Mucosa of stomach (tissue), 1 donor: Measurements from ENCODE around the gene IL17RD.
A peak's percentile ranks its signal among the peaks of the same experiment; 100 is the strongest.

Experiments used
- H3K27me3 ChIP-seq: one replicate; pipeline ENCODE4 v1.7.0; 2013; ENCODE audit warnings: mild to moderate bottlenecking, low read length; ENCODE audit not compliant: control insufficient read depth, insufficient read depth
- H3K36me3 ChIP-seq: one replicate; pipeline ENCODE4 v1.7.0; 2013; ENCODE audit warnings: low read length; ENCODE audit not compliant: control insufficient read depth, insufficient read depth
- H3K4me1 ChIP-seq: one replicate; pipeline ENCODE4 v1.7.0; 2013; ENCODE audit warnings: mild to moderate bottlenecking, low read length; ENCODE audit not compliant: control insufficient read depth, insufficient read depth
- H3K4me3 ChIP-seq: one replicate; pipeline ENCODE4 v1.7.0; 2013; ENCODE audit warnings: low read length
- H3K9ac ChIP-seq: one replicate; pipeline ENCODE4 v1.7.0; 2013; ENCODE audit warnings: mild to moderate bottlenecking, low read length, moderate library complexity
- H3K9me3 ChIP-seq: one replicate; pipeline ENCODE4 v1.7.0; 2013; ENCODE audit warnings: mild to moderate bottlenecking, low read length, moderate library complexity; ENCODE audit not compliant: control insufficient read depth
- donor health status: Pancreatic carcinoma.

IL17RD gene

GRCh38 chr3:57065588-57065987 is 99.6 kb downstream of the IL17RD start:
- no peaks in the 10 kb centered on the region for H3K36me3 ChIP-seq
- no peaks in the 10 kb centered on the region for H3K9me3 ChIP-seq
- no peak overlapping the region for H3K9ac ChIP-seq
- H3K4me3 ChIP-seq, result no peak overlapping the region
- H3K27me3 ChIP-seq, result no peaks in the 10 kb centered on the region
- H3K4me1 ChIP-seq, result peaks cover 25% of the 10 kb centered on the region

- Histone ChIP-seq H3K4me3 (no peak overlapping the region), H3K4me1 (peaks cover 28% of the 10 kb centered on the region), H3K27me3 (no peaks in the 10 kb centered on the region), H3K9me3 (no peaks in the 10 kb centered on the region), H3K9ac (no peak overlapping the region), H3K36me3 (no peaks in the 10 kb centered on the region)
These were observed 100.6 kb downstream of the IL17RD start for GRCh38 chr3:57064572-57064971.

DNA sequence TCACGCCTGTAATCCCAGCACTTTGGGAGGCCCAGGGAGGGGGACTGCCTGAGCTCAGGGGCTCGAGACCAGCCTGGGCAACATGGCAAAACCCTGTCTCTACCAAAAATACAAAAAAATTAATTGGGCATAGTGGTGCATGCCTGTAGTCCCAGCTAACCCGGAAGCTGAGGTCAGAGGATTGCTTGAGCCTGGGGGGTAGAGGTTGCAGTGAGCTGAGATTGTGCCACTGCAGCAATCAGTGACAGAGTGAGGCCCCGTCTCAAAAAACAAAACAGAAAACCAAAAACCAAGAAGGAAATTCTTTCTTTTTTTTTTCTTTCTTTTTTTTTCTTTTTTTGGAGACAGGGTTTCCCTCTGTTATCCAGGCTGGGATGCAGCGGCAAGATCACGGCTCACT is 101.2 kb downstream of the IL17RD start:
- H3K4me1 ChIP-seq, result peaks cover 27% of the 10 kb centered on the region
- H3K27me3 ChIP-seq, result no peaks in the 10 kb centered on the region
- H3K36me3 ChIP-seq, result no peaks in the 10 kb centered on the region
- H3K9me3 ChIP-seq, result no peaks in the 10 kb centered on the region
- H3K4me3 ChIP-seq, result no peak overlapping the region
- no peak overlapping the region for H3K9ac ChIP-seq

DNA sequence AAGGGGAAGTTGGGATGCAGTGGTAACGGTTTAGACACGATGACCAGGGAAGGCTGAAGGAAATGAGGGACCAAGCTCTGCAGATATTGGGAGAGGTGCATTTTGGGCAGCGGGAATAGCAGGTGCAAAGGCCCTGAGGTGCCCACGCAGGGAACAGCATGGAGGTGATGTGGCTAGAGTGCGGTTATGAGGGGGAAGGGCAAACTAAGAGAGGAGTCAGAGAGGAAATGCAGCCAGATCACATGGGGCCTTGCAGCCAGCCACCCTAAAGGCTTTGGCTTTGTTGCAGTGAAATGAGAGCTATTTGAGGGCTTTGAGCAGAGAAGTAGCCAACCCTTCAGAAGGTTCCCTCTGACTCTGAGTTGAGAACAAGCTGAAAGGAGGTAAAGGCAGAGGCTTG is 102.1 kb downstream of the IL17RD start:
- no peak overlapping the region for H3K4me3 ChIP-seq
- H3K9ac ChIP-seq, result no peak overlapping the region
- peaks cover 19% of the 10 kb centered on the region for H3K4me1 ChIP-seq
- H3K36me3 ChIP-seq, result no peaks in the 10 kb centered on the region
- H3K27me3 ChIP-seq, result no peaks in the 10 kb centered on the region
- no peaks in the 10 kb centered on the region for H3K9me3 ChIP-seq

GRCh38 chr3:57062101-57062631 is 103.0 kb downstream of the IL17RD start:
- Histone ChIP-seq H3K4me1 (peaks cover 24% of the 10 kb centered on the region), H3K27me3 (no peaks in the 10 kb centered on the region), H3K9me3 (no peaks in the 10 kb centered on the region), H3K36me3 (no peaks in the 10 kb centered on the region), H3K4me3 (no peak overlapping the region), H3K9ac (no peak overlapping the region)

- Histone ChIP-seq H3K27me3 (no peaks in the 10 kb centered on the region), H3K9ac (no peak overlapping the region), H3K9me3 (no peaks in the 10 kb centered on the region), H3K36me3 (no peaks in the 10 kb centered on the region), H3K4me3 (no peak overlapping the region), H3K4me1 (peaks cover 27% of the 10 kb centered on the region)
These were observed 103.6 kb downstream of the IL17RD start for GRCh38 chr3:57061556-57061955.

DNA sequence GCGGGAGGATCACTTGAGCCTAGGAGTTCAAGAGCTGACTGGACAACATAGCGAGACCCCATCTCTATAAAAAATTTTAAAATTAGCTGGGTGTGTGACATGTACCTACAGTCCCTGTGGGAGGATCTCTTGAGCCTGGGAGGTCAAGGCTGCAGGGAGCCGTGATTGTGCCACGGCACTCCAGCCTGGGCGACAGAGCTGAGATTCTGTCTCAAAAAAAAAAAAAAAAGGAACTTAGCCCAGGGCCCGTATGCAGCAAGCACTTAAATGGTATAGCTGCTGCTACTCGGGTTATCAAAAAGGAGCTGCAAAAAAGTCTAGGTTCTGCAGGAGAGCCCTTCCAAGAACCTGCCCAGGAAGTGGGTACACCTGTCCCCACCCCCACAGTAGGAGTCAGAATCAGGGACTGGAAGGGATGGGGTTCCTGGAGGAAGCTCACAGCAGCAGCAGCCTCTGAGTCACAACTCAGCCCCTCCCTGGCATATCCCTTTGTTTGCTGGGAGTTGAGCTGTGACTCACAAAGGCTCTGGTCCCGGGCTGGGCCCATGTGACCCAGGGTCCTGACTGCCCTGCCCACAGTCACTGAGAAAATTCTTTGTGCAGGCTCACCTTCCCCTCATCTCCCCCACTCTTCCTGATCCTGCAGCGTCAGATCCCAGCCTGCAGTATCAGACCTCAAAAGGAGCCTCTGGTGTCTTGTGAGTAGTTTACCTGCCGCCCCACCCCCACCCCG is 104.9 kb downstream of the IL17RD start, which contains the start of gene SPATA12:
Gene SPATA12 (plus strand): TSS at position 576 of the 733 bp plus-strand sequence. CDS start 13,031 bp downstream, outside the sequence.
- no peaks in the 10 kb centered on the region for H3K9me3 ChIP-seq
- no peak within 1 kb of the TSS for H3K4me3 ChIP-seq
- H3K36me3 ChIP-seq, result no peaks in the 10 kb centered on the region
- H3K9ac ChIP-seq, result peak within 1 kb of the TSS; percentile 50
- no peaks in the 10 kb centered on the region for H3K27me3 ChIP-seq
- H3K4me1 ChIP-seq, result peaks cover 31% of the 10 kb centered on the region

DNA sequence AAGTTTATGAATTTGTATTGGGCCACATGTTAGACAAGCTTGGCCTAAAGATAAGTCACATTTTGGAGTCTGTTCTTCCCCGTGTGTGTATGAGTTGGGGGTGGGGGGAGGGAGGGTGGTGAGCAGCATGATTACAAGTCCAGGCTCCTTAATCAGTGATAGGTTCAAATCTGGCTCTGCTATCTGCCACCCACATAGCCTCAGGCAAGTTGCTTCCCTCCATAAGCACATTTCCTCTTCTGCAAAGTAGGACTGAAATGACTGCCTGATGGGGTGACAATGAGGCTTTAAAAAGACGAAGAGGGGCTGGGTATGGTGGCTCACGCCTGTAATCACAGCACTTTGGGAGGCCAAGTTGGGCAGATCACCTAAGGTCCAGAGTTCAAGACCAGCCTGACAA is 105.7 kb downstream of the IL17RD start:
- peaks cover 31% of the 10 kb centered on the region for H3K4me1 ChIP-seq
- H3K9ac ChIP-seq, result no peak overlapping the region
- H3K27me3 ChIP-seq, result no peaks in the 10 kb centered on the region
- H3K36me3 ChIP-seq, result no peaks in the 10 kb centered on the region
- H3K9me3 ChIP-seq, result no peaks in the 10 kb centered on the region
- no peak overlapping the region for H3K4me3 ChIP-seq

GRCh38 chr3:57057351-57057750 is 107.8 kb downstream of the IL17RD start:
- no peak overlapping the region for H3K4me3 ChIP-seq

GRCh38 chr3:57053122-57053521 is 112.0 kb downstream of the IL17RD start:
- peaks cover 16% of the 10 kb centered on the region for H3K4me1 ChIP-seq
- no peaks in the 10 kb centered on the region for H3K27me3 ChIP-seq
- H3K4me3 ChIP-seq, result no peak overlapping the region
- H3K9ac ChIP-seq, result no peak overlapping the region
- H3K36me3 ChIP-seq, result no peaks in the 10 kb centered on the region
- no peaks in the 10 kb centered on the region for H3K9me3 ChIP-seq

More at GRCh38 chr3:57057351-57057750, 107.8 kb downstream of the IL17RD start:
- Histone ChIP-seq H3K27me3 (no peaks in the 10 kb centered on the region), H3K9me3 (no peaks in the 10 kb centered on the region), H3K36me3 (no peaks in the 10 kb centered on the region), H3K9ac (no peak overlapping the region), H3K4me1 (peaks cover 23% of the 10 kb centered on the region)

DNA sequence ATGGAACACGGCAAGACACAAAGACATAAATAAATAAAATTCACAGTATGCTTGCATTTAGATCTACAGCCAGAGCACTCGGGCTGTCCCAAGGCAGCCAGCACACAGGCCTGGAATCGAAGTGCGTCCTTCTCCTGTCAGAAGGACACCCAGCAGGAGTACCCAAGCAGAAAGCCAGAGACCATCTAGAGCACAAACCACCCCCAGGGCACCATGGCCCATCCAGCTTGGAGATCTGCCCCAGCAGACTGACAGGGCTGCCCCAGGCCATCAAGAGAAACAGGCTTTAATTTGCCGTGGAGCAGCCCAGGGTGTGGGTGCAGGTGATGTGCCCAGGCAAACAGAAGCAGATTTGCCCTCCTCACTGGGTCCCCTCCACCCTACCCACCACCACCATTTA is 112.5 kb downstream of the IL17RD start:
- Histone ChIP-seq H3K9me3 (no peaks in the 10 kb centered on the region), H3K36me3 (no peaks in the 10 kb centered on the region), H3K4me3 (no peak overlapping the region)

GRCh38 chr3:57048728-57049127 is 116.4 kb downstream of the IL17RD start:
- Histone ChIP-seq H3K27me3 (no peaks in the 10 kb centered on the region), H3K9me3 (no peaks in the 10 kb centered on the region), H3K4me1 (no peaks in the 10 kb centered on the region), H3K4me3 (no peak overlapping the region), H3K36me3 (no peaks in the 10 kb centered on the region), H3K9ac (no peak overlapping the region)

More for the DNA sequence above, 112.5 kb downstream of the IL17RD start:
- no peaks in the 10 kb centered on the region for H3K27me3 ChIP-seq
- H3K9ac ChIP-seq, result no peak overlapping the region
- peaks cover 12% of the 10 kb centered on the region for H3K4me1 ChIP-seq
